ENCODE data around the gene EPHB1.

EPHB1 gene

DNA sequence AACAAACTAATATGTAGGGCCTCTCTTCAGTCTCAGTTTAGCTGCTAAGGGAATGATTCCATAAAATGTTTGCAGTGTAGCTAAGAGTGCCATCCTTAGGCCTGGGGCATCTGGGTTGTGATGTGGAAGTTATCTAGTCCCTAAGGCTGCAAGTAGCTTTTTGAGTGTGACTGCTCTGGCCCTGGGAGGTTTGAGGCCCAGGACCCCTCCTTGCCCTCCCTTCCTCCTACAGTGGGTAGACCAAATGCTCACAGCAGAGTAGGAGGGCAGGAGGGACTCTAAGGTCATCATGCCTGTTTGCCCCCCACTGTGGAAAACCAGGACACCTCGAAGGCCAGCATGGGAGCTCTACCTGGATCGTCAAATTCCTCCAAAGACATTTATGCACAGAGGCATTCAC, 115.0 kb downstream of the EPHB1 start:
- H3K4me3 ChIP-seq (ENCODE audit: low read depth, low read length) = no peak overlapping the region
- H3K9me3 ChIP-seq (ENCODE audit: control insufficient read depth, insufficient read depth, low read length) = no peaks in the 10 kb centered on the region
- H3K27ac ChIP-seq (ENCODE audit: low read depth, low read length) = no peak overlapping the region
- H3K36me3 ChIP-seq (ENCODE audit: control insufficient read depth, insufficient read depth, low read length) = no peaks in the 10 kb centered on the region
- no peak overlapping the region for H3K9ac ChIP-seq (ENCODE audit: low read depth, low read length)
- no peaks in the 10 kb centered on the region for H3K4me1 ChIP-seq (ENCODE audit: control insufficient read depth, insufficient read depth, low read length)
- H3K27me3 ChIP-seq (ENCODE audit: control insufficient read depth, insufficient read depth, low read length) = no peaks in the 10 kb centered on the region

DNA sequence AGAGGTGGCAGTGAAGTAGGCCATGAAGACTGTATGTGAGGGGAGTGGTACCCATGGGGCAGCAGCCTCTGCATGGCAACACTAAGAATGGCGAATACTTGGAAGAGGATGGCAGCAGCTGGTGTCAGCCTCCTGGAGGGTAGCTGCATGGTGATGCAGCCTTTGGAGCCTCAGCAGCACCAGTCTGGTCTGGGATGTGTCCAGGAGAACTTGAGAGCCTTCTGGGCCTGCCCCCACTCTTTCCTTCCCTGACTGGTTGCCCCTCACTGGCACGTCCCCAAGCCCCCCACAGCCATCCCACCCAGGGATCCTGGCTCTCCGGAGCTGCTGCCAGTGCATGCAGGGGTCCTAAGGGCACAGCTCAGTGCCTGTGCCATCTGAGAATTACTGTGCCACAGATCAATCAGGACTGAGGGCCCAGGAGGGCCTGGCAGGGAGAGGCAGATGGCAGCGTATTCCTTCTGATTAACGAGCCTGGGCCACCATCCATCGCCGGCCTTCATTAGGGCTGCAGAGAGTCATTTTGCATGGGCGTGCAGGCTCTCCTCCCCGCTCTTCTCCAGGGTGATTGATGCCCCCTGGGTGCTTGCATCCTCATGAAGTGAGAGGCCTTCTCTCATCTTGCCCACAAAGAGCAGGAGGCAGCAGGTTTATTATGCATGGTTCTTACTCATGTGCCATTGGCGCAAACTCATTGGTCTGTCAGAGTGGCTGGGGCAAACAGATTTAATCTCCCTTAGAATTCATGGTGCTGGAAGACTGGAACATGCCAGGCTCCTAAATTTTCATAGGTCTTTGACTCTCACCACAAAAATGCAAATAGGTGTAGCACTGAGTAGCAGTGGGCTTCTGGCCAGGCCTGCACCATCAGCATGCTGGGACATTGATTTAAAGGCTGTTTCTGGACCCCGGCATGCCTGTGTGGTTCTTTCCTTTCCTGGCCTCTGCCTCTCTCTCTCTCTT, 116.8 kb downstream of the EPHB1 start:
- Histone ChIP-seq H3K27ac (ENCODE audit: low read depth, low read length) (no peak overlapping the region), H3K4me1 (ENCODE audit: control insufficient read depth, insufficient read depth, low read length) (no peaks in the 10 kb centered on the region), H3K36me3 (ENCODE audit: control insufficient read depth, insufficient read depth, low read length) (no peaks in the 10 kb centered on the region), H3K9me3 (ENCODE audit: control insufficient read depth, insufficient read depth, low read length) (no peaks in the 10 kb centered on the region), H3K27me3 (ENCODE audit: control insufficient read depth, insufficient read depth, low read length) (no peaks in the 10 kb centered on the region), H3K4me3 (ENCODE audit: low read depth, low read length) (no peak overlapping the region), H3K9ac (ENCODE audit: low read depth, low read length) (no peak overlapping the region)

DNA sequence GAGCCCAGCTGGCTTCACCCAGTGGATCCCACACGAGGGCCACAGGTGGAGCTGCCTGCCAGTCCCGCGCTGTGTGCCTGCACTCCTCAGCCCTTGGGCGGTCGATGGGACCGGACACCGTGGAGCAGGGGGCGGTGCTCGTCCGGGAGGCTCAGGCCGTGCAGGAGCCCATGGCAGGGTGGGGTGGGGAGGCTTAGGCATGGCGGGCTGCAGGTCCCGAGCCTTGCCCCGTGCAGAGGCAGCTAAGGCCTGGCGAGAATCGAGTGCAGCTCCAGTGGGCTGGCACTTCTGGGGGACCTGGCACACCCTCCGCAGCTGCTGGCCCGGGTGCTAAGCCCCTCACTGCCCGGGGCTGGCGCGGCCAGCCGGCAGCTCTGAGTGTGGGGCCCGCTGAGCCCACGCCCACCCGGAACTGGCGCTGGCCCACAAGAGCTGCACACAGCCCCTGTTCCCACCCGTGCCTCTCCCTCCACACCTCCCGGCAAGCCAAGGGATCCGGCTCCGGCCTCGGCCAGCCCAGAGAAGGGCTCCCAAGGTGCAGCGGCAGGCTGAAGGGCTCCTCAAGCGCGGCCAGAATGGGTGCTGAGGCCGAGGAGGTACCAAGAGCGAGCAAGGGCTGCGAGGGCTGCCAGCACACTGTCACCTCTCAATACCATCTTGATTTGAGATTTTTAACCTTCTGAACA, 121.4 kb downstream of the EPHB1 start:
- no peaks in the 10 kb centered on the region for H3K27me3 ChIP-seq (ENCODE audit: control insufficient read depth, insufficient read depth, low read length)
- no peak overlapping the region for H3K4me3 ChIP-seq (ENCODE audit: low read depth, low read length)
- H3K9ac ChIP-seq (ENCODE audit: low read depth, low read length) = no peak overlapping the region
- no peaks in the 10 kb centered on the region for H3K9me3 ChIP-seq (ENCODE audit: control insufficient read depth, insufficient read depth, low read length)
- H3K27ac ChIP-seq (ENCODE audit: low read depth, low read length) = no peak overlapping the region
- H3K4me1 ChIP-seq (ENCODE audit: control insufficient read depth, insufficient read depth, low read length) = no peaks in the 10 kb centered on the region
- H3K36me3 ChIP-seq (ENCODE audit: control insufficient read depth, insufficient read depth, low read length) = no peaks in the 10 kb centered on the region

DNA sequence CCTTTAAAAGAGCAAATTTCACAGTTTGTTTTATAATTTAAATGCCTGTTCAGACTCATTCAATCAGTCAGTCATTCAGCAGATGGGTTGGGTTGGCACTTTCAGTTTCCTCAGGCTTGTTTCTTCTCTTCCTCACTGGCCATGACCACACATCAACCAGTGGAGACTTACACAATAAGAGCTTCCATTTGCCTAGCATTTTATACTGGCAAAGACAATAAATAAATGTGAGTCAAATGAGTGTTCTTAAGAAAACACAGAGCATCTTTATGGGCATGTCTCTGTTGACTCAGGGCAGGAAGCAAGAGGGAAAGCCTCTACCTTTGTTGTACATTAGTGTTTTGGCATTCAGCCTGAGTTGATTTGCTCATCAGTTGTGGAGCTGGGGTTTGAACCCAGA, 122.6 kb downstream of the EPHB1 start:
- Histone ChIP-seq H3K36me3 (ENCODE audit: control insufficient read depth, insufficient read depth, low read length) (no peaks in the 10 kb centered on the region), H3K4me1 (ENCODE audit: control insufficient read depth, insufficient read depth, low read length) (no peaks in the 10 kb centered on the region), H3K4me3 (ENCODE audit: low read depth, low read length) (no peak overlapping the region), H3K9me3 (ENCODE audit: control insufficient read depth, insufficient read depth, low read length) (no peaks in the 10 kb centered on the region), H3K9ac (ENCODE audit: low read depth, low read length) (no peak overlapping the region), H3K27ac (ENCODE audit: low read depth, low read length) (no peak overlapping the region), H3K27me3 (ENCODE audit: control insufficient read depth, insufficient read depth, low read length) (no peaks in the 10 kb centered on the region)

DNA sequence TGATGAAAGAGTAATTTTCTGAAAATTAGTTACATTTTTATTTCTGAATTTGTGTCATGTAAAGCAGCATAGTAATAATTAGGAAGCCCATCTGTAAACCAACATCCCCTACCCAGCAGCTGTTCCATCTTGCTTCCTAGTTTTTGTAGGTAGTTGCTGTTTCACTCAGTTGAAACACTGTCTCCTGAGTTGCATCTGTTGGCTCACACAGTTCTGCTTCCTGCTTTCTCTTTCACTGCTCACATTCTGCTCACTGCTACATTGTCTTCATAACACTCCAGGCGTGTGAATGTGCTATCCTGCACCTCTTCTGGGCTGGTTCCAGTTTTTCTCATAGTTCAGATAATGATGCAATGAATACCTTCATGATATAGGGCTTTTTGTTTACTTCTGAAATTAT, 123.4 kb downstream of the EPHB1 start:
- no peaks in the 10 kb centered on the region for H3K9me3 ChIP-seq (ENCODE audit: control insufficient read depth, insufficient read depth, low read length)
- no peaks in the 10 kb centered on the region for H3K36me3 ChIP-seq (ENCODE audit: control insufficient read depth, insufficient read depth, low read length)
- H3K4me3 ChIP-seq (ENCODE audit: low read depth, low read length) = no peak overlapping the region
- H3K9ac ChIP-seq (ENCODE audit: low read depth, low read length) = no peak overlapping the region
- H3K4me1 ChIP-seq (ENCODE audit: control insufficient read depth, insufficient read depth, low read length) = no peaks in the 10 kb centered on the region
- no peaks in the 10 kb centered on the region for H3K27me3 ChIP-seq (ENCODE audit: control insufficient read depth, insufficient read depth, low read length)
- H3K27ac ChIP-seq (ENCODE audit: low read depth, low read length) = no peak overlapping the region

DNA sequence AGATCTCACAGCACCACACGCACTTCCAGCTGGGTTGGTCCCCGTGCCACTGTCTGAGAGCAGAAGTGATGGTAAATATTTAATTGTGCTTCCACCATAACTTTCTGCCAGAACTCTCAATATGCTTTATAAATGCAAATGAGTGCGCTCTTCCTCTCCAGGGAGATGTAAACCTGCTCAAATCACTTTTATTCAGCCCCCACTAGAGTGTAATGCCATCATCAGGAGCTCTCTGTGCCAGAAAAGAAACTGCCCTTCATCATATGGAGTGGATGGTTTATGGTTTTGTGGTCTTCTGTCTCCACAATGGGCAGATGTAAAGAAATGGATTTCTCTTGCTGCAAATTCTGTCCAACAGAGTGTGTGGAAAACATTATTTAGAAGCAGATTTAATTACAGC, 127.0 kb downstream of the EPHB1 start:
- Histone ChIP-seq H3K9ac (ENCODE audit: low read depth, low read length) (no peak overlapping the region), H3K4me3 (ENCODE audit: low read depth, low read length) (no peak overlapping the region), H3K27me3 (ENCODE audit: control insufficient read depth, insufficient read depth, low read length) (no peaks in the 10 kb centered on the region), H3K4me1 (ENCODE audit: control insufficient read depth, insufficient read depth, low read length) (no peaks in the 10 kb centered on the region), H3K27ac (ENCODE audit: low read depth, low read length) (no peak overlapping the region), H3K9me3 (ENCODE audit: control insufficient read depth, insufficient read depth, low read length) (peaks cover 8% of the 10 kb centered on the region; the same call in 1 of the 2 replicates), H3K36me3 (ENCODE audit: control insufficient read depth, insufficient read depth, low read length) (no peaks in the 10 kb centered on the region)

DNA sequence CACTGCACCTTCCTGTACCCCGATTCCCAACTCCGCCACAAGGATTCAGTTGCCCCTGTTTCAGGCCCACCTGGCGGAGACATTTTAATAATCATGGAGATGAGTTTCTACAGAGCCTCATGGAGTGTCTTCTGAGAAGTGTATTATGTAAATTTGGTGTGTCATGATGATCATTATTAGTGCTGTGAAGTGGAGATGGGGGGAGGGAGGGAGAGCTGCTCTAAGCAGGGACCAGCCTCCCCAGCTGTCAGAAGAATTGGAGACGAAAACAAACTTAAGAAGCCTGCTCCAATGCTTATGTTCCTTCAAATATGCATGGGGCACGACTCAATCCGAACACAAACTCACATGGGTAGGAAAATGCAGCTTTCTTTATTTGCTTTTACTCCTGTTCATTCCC, 127.8 kb downstream of the EPHB1 start:
- H3K4me1 ChIP-seq (ENCODE audit: control insufficient read depth, insufficient read depth, low read length) = no peaks in the 10 kb centered on the region
- H3K4me3 ChIP-seq (ENCODE audit: low read depth, low read length) = no peak overlapping the region
- H3K36me3 ChIP-seq (ENCODE audit: control insufficient read depth, insufficient read depth, low read length) = no peaks in the 10 kb centered on the region
- H3K27me3 ChIP-seq (ENCODE audit: control insufficient read depth, insufficient read depth, low read length) = no peaks in the 10 kb centered on the region
- H3K9me3 ChIP-seq (ENCODE audit: control insufficient read depth, insufficient read depth, low read length) = peaks cover 8% of the 10 kb centered on the region; the same call in 1 of the 2 replicates
- no peak overlapping the region for H3K9ac ChIP-seq (ENCODE audit: low read depth, low read length)
- H3K27ac ChIP-seq (ENCODE audit: low read depth, low read length) = no peak overlapping the region

DNA sequence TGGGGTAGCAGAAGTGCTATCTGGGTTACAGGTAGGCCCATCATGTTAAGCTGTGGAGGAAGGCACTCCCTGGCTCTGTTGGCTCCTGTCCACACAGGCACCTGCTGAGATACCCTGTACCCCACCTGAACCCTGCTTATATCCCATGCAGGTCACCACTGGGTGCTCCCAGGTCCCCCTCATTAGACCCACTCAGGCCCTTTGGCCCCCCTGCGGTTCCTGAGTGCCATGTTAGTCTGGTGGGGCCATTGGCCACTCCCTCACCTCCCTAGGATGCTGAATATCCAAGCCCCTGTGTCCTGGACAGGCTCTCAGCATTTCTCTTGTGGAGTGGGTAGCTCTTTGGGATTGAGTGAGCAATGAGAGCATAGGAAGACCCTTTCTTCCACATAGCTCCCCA, 128.2 kb downstream of the EPHB1 start:
- Histone ChIP-seq H3K27me3 (ENCODE audit: control insufficient read depth, insufficient read depth, low read length) (no peaks in the 10 kb centered on the region), H3K4me3 (ENCODE audit: low read depth, low read length) (no peak overlapping the region), H3K9me3 (ENCODE audit: control insufficient read depth, insufficient read depth, low read length) (peaks cover 8% of the 10 kb centered on the region; the same call in 1 of the 2 replicates), H3K27ac (ENCODE audit: low read depth, low read length) (no peak overlapping the region), H3K36me3 (ENCODE audit: control insufficient read depth, insufficient read depth, low read length) (no peaks in the 10 kb centered on the region), H3K4me1 (ENCODE audit: control insufficient read depth, insufficient read depth, low read length) (no peaks in the 10 kb centered on the region), H3K9ac (ENCODE audit: low read depth, low read length) (no peak overlapping the region)

DNA sequence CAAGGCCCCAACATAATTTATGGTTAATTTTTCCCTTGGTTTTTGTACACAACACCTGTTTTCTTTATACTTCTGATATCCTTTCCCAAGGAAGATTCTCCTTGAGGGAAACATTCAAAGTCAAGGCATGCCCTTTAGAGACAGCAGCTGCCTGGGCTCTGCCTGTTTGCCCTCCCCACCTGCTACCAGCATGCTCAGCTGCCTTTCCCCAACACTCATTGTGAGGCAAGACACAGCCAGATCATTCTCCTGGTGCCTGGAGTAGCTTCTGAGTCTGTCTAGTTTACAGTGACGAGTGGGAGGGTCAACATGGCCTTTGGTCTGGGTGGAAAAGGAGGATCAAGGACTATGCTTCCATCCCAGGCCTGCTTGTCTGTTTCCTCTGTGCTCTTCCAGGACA, 132.5 kb downstream of the EPHB1 start:
- H3K4me1 ChIP-seq (ENCODE audit: control insufficient read depth, insufficient read depth, low read length) = peaks cover 10% of the 10 kb centered on the region
- H3K9ac ChIP-seq (ENCODE audit: low read depth, low read length) = no peak overlapping the region
- no peak overlapping the region for H3K4me3 ChIP-seq (ENCODE audit: low read depth, low read length)
- H3K9me3 ChIP-seq (ENCODE audit: control insufficient read depth, insufficient read depth, low read length) = peaks cover 8% of the 10 kb centered on the region; the same call in 1 of the 2 replicates
- no peaks in the 10 kb centered on the region for H3K36me3 ChIP-seq (ENCODE audit: control insufficient read depth, insufficient read depth, low read length)
- no peak overlapping the region for H3K27ac ChIP-seq (ENCODE audit: low read depth, low read length)
- H3K27me3 ChIP-seq (ENCODE audit: control insufficient read depth, insufficient read depth, low read length) = no peaks in the 10 kb centered on the region

DNA sequence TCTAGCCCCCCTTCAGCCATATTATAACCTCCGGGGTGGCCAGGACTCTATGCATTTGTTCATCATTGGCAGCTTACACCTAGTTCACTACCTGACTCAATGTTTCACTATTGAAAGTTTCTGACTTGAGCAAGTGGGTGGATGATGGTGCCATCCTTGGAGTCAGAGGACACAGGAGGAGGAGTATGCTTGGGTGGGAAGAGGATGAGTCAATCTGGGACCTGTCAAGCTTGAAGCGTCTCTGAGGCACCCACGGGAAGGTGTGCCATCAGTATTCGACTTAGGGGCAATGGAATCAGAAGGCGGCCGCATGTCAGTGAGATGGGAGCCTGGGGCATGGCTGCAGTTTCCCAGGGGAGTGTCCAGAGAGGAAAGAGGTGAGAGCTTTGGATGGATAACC, 133.3 kb downstream of the EPHB1 start:
- Histone ChIP-seq H3K4me3 (ENCODE audit: low read depth, low read length) (no peak overlapping the region), H3K27me3 (ENCODE audit: control insufficient read depth, insufficient read depth, low read length) (no peaks in the 10 kb centered on the region), H3K36me3 (ENCODE audit: control insufficient read depth, insufficient read depth, low read length) (no peaks in the 10 kb centered on the region), H3K9ac (ENCODE audit: low read depth, low read length) (no peak overlapping the region), H3K4me1 (ENCODE audit: control insufficient read depth, insufficient read depth, low read length) (peaks cover 10% of the 10 kb centered on the region), H3K9me3 (ENCODE audit: control insufficient read depth, insufficient read depth, low read length) (peaks cover 8% of the 10 kb centered on the region; the same call in 1 of the 2 replicates), H3K27ac (ENCODE audit: low read depth, low read length) (no peak overlapping the region)

DNA sequence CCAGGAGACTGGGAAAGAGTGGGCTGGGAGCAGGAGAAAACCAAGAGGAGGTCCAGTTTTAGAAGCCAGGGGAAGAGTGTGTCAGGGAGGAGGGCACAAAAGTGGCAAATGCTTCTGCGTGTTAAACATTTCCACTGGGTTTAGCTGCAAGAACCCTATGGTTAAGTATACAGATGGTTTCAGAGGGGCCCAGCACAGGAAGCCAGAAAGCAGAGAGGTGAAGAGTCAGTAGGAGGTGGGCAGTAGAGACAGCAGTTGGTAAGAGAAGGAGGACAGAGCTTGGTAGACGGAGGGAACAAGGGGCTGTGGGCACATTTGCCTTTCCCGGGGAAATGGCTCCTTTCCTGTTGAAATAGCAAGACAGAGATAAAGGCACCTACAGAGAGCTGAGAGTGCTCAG, 133.8 kb downstream of the EPHB1 start:
- H3K27ac ChIP-seq (ENCODE audit: low read depth, low read length) = no peak overlapping the region
- no peak overlapping the region for H3K9ac ChIP-seq (ENCODE audit: low read depth, low read length)
- peaks cover 8% of the 10 kb centered on the region; the same call in 1 of the 2 replicates for H3K9me3 ChIP-seq (ENCODE audit: control insufficient read depth, insufficient read depth, low read length)
- no peaks in the 10 kb centered on the region for H3K27me3 ChIP-seq (ENCODE audit: control insufficient read depth, insufficient read depth, low read length)
- H3K4me1 ChIP-seq (ENCODE audit: control insufficient read depth, insufficient read depth, low read length) = peaks cover 10% of the 10 kb centered on the region
- no peak overlapping the region for H3K4me3 ChIP-seq (ENCODE audit: low read depth, low read length)
- no peaks in the 10 kb centered on the region for H3K36me3 ChIP-seq (ENCODE audit: control insufficient read depth, insufficient read depth, low read length)
